Measurements from ENCODE around the gene SEC14L2.

SEC14L2 gene

DNA sequence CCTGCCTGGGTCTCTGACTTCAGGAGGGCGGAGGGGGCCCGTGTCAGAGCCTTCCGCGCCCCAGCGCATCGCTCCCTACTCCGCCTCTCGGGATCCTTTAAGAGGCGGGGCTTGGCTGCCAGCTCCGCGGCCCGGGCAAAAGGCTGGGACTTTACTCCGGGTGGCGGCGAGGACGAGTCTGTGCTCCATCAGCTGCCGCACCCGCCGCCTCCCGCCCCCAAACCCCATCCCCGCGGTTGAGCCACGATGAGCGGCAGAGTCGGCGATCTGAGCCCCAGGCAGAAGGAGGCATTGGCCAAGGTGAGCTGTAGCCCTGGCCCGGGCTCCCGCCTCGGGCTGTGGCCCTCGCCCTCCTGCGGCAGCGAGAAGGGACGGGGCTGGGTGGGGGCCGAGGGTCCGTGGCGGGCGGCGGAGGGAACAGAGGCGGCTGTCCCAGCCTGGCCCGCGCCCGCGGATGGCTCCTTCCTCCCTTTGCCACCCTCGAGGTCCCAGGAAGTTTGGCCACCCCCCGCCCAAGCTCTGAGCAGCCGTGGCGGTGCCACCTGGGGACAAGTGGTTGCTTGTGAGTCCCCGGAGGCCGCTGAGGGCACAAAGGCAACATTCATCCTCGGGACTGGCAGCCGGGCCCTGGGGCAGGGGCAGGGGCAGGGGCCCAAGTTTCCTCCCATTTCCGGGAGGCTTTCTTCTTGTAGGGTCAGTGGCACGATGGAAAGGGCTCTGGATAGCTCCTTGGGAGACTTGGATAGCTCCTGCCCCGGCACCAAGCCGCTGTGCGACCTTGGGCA lies at the start of gene SEC14L2:
Gene SEC14L2 (plus strand): TSS at position 148 of the 785 bp plus-strand sequence. CDS start 99 bp downstream, at position 247.
- peak; percentile 69 for DNase-seq

DNA sequence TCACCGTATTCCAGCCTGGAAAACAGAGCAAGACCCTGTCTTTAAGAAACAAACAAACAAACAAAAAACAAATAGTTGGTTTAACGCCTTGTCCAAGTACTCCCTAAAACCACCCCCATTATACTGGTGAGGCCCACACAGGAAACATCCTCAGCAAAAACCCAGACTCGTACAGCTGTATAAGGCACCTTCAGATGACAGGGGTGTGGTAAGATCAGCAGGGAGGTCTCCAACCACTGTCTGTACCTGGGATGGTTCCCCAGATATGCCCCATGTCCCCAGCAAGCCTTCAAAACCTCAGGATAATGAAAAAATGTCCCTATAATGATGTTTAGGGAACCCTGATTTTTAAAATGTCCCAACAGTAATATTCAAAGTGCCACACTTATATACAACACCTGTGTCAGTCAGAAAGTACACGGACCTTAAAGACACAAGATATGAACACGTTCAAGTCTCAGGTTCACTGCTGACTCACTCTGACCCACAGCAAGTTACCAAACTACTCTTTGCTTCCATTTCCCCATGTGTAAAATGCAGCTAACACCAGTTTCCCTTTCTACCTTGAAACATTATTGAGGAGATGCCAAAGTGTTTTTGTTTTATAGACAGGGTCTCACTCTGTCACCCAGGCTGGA lies 49.4 kb upstream of the SEC14L2 start:
- DNase-seq: no peak

DNA sequence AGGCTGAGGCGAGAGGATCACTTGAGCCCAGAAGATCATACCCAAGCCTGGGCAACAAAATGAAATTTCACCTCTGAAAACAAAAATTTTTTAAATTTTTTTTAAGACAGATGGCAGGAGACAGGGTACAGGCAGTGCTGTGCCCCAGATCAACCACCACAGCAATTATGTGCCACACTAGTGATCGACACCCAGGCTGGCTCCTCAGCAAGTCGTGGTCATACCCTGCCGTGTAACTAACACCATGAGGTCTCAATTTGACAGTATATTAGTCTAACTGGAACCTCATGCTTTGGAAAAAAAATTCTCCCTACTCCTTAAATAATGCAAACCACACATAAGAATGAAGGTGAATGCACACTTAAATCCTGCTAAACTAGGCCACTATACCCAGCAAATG lies 48.4 kb upstream of the SEC14L2 start:
- no peak for DNase-seq

DNA sequence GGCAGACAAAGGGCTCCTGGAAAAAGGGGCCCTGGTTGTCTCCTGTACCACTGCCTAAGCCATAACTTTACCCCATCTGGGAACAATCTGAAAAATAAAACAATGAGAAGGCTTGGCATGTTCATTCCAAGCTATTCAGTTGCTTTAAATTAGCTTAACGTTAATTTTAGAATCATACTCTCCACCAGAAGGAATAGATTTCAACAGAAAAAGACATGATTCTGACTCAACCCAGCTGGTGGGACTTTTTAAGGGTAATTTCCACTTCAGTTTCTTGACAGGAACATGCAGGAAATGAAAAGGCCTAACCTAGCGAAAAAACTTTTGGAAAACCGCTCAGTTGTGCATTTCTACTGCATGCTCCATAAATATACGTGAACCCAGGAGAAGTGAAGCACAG lies 48.0 kb upstream of the SEC14L2 start:
- DNase-seq: no peak

DNA sequence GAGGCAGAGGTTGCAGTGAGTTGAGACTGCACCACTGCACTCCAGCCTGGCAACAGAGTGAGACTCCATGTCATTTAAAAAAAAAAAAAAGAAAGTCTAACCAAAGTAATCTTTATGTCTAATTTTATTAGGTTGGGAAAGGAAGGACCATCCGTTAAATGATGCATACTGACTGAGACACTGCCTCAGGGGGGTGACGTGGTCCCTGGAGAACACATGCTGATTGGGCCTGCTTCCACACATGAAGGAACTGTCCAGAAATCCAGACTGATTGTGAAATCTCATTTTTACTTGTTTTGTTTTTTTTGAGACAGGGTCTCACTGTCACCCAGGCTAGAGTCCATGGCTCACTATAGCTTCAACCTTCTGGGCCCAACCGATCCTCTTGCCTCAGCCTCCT lies 45.6 kb upstream of the SEC14L2 start:
- DNase-seq: no peak

DNA sequence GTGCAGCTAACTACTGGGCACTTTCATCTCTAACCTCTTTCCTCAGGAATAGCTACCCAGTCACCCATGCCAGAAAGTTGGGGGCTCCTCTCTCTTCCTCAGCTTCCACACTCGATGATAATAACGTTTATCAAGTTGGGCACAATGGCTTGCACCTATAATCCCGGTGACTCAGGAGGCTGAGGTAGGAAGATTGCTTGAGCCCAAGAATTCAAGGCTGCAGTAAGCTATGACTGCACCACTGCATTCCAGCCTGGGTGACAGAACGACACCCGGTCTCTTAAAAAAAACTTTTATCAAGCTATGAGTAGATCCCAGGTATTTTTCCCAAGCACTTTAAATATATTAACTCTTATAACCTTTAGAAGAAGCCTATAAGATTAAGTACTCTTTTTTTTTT lies 42.2 kb upstream of the SEC14L2 start:
- DNase-seq: no peak

DNA sequence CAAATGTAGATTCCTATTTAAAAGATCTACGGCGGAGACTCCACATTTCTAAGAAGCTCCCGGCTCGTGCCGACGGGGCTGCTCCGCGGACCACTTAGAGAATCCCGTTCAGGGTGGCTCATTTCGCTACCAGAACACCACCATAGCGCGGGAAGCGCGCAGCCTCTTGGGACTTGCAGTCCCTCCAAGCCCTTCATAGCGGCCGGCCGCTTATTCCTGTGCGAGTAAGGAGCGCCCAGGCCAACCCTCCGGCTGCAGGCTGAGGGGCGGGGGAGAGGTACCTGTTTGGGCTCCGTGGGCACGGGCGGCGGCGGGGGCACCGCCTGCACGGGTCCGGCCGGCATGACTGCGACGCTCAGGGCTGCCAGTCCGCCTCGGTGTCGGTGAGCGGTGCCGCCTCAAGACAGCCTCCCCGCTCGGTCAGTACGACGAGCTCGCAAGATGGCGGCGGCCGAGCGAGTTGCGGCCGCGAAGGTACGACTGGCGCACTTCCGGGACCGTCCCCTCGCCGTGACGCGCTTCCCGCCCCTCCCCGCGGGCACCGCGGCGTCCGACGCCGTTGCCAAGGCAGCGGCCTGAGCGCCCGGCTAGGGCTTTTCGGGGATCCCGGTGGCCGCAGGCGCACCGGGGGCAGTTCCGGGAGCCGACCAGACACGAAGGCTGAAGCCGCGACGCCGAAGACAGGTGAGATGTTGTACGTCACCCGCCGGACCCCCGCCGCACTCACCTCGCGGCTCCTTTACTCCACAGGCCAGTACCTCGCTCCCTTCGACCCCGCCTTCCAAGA lies 40.2 kb upstream of the SEC14L2 start, which contains the start of the genes CCDC157 and SF3A1:
Gene CCDC157 (plus strand): TSS at position 559 of the 787 bp plus-strand sequence. CDS start 8,994 bp downstream, outside the sequence.
Gene SF3A1 (minus strand): TSS at position 446 of the 787 bp plus-strand sequence. CDS start 102 bp downstream, at position 344.
- peak; percentile 87 for DNase-seq

DNA sequence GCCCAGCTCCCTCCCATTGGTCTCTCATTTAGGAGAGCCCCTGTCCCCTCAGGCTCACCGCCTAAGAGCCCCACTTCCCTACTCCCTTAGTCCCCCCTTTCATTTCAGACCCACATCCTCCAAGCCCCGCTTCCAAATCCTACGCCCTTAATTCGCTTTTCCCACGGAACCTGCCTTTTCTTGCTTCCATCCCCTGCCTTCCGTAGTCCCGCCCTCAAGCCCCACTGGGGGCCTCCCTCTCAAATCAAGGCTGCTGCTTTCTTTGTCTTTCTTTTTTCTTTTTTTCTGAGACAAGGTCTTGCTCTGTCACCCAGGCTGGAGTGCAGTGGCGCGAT lies 39.6 kb upstream of the SEC14L2 start:
- no peak for DNase-seq

DNA sequence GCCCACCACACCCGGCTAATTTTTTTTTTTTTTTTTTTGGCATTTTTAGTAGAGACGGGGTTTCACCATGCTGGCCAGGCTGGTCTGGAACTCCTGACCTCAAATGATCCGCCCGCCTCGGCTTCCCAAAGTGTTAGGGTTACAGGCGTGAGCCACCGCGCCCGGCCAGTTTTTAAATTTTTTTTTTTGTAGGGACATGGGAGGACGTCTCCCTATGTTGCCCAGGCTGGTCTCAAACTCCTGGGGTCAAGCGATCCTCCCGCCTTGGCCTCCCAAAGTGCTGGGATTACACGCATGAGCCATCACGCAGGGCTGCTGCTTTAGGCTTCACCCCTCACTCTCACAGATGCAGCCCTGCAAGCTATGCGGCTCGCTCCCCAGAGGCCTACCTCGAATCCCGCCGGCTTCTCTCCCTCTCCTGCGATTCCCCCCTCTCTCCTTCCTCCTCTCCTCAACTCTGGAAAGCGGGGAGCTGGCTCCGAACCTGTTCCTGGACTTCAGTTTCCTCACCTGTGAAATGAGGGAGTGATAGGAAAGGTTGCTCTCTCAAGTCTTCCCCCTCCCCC lies 39.1 kb upstream of the SEC14L2 start:
- no peak for DNase-seq

DNA sequence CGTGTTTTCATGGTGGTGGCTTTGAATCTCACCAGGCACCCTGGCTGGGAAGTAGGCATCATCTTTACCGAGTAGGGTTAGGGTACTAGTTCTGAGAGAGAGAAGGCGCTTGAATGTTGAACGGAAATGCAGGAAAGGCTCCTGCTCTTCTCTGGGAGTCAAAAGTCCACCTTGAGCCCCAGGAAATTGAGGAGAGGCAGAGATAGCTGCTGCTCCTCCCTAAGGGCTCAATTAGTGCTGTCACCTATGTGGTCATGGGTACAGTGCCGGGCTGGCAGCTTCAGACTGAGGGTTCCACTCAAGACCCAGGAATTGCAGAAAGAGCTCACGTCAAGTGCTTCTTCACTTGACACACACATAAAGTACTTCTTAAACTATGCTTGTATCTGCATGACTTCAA lies 38.3 kb upstream of the SEC14L2 start:
- no peak for DNase-seq

DNA sequence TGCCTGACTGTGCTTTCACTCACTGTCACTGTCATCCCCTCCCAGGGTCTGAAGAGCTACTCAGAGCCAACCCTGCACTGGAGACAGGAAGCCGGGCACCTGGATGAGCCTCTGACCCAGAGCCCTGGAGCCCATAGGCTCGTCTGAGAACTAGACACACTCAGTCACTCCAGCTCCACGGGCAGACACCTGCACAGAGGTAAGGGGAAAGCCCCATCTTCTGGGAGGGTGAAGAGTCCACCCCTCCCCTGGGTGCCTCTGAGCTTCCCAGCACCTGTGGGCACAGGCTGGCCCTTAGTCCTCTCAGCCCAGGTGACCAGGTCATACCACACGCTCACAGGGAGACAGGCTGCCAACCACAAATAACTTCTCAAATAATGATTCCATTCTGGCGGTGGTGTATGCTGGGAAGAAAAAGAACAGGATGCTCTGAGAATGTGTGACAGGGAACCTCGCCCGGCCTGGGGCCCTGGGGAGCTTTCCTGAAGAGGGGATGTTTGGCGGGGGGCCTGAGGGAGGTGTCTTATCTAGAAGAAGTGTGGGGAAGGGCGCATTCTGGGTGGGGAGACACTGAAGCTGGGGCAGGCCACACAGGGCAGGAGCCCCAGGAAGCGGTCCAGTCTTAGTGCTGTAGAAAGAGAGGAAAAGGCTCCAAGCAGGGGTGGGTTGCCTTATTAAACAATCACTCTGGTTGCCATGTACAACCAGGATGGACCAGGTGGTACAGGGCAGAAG lies 34.7 kb upstream of the SEC14L2 start:
- DNase-seq: no peak

DNA sequence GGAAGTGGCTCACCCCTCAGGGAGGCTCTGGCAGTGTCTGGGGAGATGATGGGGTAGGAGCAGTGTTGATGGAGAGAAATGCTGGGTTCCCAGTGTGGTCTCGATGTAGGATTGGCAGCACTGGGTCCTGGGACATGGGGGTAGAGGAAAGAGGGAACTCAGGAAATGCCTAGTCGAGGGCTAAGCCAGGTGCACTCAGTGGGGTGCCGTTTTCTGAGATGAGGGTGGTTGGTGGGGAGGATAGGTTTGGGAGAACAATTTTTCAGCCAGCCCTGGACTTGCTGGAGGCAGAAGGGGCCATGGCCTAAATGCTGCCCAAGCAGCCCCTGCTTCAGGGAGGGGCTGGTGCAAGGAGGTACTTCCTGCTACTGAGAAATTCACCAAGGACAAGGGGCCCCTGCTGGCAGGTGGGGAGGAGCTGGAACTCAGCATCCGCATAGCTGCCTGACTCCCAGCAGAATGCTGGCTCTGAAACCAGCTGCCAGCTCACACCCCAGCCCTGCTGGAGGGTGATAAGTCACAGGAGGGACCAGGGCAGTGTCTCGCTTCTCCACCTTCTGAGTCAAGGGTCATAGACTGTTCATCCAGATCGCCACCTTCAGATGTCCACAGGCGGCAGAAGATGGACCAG lies 34.1 kb upstream of the SEC14L2 start:
- no peak for DNase-seq

DNA sequence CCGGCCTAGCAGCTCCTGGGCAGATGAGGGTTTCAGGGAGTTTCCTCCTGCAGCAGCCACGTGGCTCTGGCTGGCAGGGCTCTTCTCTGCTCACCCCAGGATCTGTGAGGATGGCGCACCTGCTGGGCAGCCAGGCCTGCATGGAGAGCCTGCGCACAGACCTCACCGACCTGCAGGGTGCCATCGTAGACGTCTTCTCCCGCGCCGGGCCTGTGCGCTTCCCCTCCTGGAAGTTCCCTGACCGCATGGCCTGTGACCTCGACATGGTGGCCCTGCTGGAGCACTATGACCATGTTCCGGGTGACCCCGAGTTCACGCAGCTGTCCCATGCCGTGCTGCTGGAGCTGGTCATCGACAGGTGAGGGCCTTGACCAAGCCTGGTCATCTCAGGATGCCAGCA lies 30.9 kb upstream of the SEC14L2 start:
- DNase-seq: no peak

DNA sequence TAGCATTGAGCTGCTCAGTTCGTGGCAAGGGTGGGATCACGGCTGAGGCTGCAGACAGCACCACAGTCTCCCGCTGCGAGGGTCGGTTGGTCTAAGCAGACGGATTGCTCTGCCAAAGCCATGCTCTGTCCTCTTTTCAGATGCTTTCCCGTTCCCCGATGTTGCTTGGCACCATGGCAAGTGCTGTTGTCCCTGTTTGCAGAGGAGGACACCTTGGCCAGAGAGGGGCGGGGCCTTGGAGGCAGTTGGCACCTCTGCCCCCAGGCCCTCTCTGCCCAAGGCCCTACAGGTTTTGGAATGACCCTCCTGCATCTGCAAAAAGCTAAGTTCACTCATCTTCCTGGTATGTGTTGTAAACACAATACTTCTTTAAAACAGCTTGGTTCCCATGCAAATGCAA lies 28.4 kb upstream of the SEC14L2 start:
- DNase-seq: no peak

DNA sequence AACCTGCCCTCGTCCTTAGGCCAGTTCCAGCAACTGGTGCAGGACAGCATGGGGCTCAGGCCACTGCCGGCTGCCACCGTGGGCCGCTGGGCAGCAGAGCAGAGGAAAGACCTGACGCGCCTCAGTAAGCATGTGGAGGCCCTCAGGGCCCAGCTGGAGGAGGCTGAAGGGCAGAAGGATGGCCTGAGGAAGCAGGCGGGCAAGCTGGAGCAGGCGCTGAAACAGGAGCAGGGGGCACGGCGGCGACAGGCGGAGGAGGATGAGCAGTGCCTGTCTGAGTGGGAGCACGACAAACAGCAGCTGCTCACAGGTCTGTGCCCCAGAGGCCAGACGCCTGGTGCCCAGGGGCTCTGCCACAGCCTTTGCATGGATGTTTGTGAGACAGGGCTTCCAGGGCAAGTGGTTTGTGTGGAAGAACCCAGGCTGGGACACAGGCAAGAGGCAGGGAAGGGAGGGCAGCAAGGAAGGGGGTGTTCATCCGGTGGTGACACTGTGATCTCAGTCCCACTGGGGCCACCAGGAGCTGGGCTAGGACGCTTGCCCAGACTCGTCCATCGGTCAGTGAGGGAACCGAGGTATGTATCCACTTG lies 26.1 kb upstream of the SEC14L2 start:
- DNase-seq: no peak

DNA sequence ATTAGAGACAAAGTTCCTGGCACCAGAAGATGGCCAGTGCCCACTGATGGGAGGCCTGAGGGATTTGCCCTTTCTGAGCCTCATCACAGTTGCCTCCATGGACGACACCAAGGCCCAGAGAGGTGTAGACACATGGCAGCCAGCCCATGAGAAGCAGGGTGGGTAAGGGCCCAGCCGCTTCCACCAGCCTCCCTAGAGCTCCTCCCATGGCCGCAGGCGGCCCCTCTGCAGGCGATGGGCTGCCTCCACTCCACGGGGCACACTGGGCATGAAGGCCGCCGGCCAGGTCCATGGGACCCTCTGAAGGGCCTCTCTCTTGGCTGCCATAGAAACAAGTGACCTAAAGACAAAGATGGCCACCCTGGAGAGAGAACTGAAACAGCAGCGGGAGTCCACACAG lies 25.5 kb upstream of the SEC14L2 start:
- DNase-seq: no peak

DNA sequence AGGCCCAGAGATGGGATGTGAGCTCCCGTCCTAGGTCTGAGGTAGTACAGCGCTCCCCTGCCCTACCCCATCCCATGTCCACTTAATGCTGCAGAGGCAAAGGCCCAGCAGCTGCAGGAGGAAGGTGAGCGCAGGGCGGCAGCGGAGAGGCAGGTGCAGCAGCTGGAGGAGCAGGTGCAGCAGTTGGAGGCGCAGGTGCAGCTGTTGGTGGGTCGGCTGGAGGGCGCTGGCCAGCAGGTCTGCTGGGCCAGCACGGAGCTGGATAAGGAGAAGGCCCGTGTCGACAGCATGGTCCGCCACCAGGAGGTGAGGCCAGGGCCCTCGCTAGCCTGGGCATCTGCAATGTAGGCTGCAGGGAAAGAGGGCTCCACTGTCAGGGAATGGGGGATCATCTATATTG lies 24.8 kb upstream of the SEC14L2 start:
- DNase-seq: no peak

DNA sequence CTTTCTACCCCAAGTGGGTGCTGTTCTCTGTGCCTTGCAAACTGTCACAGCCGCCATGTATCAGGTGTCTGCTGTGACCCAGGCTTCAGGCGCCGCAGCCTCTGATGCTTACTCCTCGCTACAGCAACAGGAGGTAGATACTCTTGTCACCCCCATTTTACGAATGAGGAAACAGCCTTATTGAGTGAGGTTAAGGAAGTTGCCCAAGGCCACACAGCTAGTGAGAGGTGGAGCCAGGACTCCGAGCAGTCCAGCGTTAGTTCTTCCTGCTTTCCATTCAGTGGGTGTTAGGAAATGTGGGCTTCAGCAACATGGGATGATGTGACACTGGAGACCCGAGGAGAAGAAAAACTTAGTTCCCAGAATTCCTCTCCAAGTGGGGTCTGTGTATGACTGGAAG lies 23.9 kb upstream of the SEC14L2 start:
- DNase-seq: no peak

DNA sequence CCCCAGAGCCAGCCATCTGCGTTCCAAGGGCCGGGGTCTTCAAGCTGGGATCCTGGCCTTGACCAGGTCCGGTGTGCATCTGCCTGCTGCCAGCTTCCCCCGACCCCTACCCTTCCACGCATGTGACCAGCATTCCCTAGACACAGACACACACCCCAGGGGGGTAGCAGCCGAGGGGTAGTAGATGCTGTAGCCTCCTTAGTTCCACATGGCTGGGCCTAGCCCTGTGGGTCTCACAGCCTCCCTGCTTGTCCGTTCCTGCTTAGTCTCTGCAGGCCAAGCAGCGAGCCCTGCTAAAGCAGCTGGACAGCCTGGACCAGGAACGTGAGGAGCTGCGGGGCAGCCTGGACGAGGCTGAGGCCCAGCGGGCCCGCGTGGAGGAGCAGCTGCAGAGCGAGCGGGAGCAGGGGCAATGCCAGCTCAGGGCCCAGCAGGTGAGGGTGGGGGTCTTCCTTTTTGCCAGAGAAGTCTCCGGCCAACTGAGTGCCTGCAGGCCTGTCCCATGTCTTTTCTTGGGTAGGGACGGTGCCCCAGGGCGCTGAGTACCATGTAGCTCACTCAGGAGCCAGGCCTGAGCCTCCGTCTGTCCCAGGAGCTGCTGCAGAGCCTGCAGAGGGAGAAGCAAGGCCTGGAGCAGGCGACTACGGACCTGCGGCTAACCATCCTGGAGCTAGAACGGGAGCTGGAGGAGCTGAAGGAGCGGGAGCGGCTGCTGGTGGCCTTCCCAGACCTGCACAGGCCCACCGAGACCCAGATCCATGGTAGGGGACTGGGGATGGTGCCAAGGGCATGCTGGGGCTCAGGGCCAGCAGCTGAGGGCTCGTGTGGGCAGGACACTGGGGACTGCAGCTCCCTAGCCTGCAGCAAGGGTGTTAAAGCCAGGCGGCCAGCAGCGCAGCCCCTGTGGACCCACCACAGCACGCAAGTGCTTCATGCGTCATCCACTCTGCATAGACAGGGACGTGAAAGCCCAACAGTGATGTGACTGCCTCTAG lies 23.2 kb upstream of the SEC14L2 start:
- DNase-seq: no peak

DNA sequence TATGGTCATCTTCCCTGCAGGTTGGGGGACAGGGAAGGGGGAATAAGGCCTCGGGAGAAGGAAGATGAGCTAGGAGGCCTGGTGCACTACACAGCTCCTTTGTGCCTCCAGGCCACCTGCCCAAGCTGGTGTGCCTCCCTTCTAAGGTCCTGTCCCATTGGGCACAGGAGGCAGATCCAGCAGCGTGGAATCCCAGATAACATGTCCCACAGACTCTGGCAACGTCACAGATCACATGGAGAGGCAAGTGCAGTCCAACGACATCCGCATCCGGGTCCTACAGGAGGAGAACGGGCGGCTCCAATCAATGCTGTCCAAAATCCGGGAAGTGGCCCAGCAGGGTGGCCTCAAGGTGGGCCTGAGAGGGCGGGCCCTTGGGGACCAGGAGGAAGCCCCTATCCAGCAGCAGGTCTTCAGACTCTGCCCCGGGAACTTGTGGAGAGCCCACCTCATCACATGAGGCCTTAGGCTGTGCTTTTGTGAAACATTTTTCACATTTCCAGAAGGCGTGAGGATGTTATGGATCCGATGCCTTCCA lies 21.4 kb upstream of the SEC14L2 start:
- no peak for DNase-seq
